ENCODE data around the gene ABCC4.

DNA sequence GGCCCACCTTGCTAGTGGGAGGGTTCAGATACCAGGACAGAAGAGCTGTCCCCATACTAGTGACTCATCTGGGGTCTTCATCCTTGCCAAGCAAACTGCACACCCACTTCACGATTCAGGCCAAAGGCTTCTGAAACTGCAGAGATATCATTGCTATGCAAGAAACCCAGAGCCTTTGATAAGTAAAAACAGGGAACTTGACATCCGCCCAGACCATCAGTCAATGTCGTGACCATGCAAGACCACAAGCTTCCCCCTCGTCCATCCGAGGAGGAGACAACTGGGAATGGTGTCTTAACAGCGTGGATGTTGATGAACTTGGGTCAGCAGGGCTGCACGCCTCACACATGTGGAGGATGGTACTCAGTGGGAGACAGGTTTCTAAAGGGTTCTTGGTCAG, 58.0 kb downstream of the ABCC4 start:
- no peak for TF ChIP-seq YY1 (IDR thresholded peaks at IDR 0.05)
- TF ChIP-seq, protein P1, sequence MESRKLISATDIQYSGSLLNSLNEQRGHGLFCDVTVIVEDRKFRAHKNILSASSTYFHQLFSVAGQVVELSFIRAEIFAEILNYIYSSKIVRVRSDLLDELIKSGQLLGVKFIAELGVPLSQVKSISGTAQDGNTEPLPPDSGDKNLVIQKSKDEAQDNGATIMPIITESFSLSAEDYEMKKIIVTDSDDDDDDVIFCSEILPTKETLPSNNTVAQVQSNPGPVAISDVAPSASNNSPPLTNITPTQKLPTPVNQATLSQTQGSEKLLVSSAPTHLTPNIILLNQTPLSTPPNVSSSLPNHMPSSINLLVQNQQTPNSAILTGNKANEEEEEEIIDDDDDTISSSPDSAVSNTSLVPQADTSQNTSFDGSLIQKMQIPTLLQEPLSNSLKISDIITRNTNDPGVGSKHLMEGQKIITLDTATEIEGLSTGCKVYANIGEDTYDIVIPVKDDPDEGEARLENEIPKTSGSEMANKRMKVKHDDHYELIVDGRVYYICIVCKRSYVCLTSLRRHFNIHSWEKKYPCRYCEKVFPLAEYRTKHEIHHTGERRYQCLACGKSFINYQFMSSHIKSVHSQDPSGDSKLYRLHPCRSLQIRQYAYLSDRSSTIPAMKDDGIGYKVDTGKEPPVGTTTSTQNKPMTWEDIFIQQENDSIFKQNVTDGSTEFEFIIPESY (IDR thresholded peaks at IDR 0.05): no peak
- TF ChIP-seq, protein P2, sequence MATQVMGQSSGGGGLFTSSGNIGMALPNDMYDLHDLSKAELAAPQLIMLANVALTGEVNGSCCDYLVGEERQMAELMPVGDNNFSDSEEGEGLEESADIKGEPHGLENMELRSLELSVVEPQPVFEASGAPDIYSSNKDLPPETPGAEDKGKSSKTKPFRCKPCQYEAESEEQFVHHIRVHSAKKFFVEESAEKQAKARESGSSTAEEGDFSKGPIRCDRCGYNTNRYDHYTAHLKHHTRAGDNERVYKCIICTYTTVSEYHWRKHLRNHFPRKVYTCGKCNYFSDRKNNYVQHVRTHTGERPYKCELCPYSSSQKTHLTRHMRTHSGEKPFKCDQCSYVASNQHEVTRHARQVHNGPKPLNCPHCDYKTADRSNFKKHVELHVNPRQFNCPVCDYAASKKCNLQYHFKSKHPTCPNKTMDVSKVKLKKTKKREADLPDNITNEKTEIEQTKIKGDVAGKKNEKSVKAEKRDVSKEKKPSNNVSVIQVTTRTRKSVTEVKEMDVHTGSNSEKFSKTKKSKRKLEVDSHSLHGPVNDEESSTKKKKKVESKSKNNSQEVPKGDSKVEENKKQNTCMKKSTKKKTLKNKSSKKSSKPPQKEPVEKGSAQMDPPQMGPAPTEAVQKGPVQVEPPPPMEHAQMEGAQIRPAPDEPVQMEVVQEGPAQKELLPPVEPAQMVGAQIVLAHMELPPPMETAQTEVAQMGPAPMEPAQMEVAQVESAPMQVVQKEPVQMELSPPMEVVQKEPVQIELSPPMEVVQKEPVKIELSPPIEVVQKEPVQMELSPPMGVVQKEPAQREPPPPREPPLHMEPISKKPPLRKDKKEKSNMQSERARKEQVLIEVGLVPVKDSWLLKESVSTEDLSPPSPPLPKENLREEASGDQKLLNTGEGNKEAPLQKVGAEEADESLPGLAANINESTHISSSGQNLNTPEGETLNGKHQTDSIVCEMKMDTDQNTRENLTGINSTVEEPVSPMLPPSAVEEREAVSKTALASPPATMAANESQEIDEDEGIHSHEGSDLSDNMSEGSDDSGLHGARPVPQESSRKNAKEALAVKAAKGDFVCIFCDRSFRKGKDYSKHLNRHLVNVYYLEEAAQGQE (IDR thresholded peaks at IDR 0.05): no peak
